GM19395 (cell line): ENCODE results near the gene PLEKHB1.

Source experiments
- ATAC-seq: cut with Tn5 transposase; IDR thresholded peaks from one replicate; pipeline ENCODE4 v1.9.1; 2021; ENCODE audit warnings: mild to moderate bottlenecking, moderate library complexity; ENCODE audit not compliant: unreplicated experiment

Gene PLEKHB1

DNA sequence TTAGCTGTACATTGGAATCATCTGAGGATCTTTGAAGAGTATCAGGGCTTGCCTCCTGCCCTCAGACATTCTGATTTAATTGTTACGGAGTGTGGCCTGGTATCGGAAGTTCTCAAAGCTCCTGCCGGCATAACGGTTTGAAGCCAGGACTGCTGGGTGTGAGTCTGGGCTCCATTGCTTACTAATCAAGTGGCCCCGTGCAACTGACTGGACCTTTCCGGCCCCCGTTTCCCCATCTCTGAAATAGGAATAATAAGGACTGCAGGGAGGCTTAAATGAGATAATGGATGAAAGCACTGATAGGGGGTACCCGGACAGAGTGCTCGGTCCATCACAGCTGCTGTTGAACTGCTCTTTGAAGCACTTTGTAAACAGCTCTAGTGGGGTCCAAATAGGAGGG lies 1.7 kb downstream of the PLEKHB1 start:
- no peak for ATAC-seq

DNA sequence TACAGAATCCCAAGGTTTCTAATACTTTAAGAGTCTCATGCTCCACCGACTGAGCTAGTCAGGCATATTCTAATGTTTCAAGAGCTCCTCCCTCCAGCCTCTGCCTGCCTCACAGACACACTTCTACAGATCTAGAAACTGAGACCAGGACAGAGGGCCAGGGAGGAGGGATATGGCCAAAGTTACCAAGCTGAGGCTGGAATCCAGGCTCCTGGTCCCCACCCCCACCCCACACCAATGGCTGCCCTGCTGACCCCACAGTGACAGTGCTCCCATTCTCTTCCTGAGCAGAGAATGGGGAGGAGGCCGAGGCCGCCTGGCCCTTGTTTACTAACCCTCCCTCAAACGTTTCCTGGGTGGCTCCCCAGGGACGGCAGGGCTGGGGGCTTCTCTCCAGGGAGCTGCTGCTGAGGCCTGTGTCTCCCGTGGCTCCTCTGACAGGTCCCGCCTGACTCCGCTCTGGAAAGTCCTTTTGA lies 2.2 kb downstream of the PLEKHB1 start:
- no peak for ATAC-seq

DNA sequence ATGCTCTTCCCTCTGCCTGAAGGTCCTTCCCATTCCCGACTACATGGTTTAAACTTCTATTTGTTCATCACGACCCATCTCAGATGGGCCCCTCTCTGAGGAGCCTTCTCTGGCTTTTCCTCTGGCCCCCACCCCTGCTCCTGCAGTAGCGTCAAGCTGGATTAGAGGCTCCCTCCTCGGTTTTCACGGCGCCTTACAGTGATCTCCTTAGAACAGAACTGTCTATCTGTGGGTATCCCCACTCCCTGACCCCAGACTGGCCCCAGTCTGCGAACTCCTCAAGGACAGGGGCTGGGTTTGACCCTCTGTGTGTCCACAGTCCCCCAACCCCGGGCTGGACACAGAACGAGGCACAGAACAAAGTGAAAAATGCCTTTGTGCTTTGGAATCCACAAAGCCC lies 2.8 kb downstream of the PLEKHB1 start:
- ATAC-seq, result no peak

DNA sequence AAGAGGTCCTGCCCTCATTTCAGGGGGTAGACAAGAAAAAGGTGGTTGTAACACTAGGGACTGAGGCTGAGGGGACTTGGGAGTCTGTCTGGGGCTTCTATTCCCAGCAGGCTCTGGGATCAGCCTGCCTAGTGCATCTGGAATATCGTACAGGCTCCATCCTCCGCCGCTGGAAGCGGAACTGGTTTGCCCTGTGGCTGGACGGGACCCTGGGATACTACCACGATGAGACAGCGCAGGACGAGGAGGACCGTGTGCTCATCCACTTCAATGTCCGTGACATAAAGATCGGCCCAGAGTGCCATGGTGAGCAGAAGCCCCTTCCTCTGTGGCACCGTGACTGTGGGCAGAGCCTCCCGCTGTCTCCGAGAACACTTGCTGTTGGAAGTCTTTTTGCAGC lies 4.0 kb downstream of the PLEKHB1 start:
- no peak for ATAC-seq

DNA sequence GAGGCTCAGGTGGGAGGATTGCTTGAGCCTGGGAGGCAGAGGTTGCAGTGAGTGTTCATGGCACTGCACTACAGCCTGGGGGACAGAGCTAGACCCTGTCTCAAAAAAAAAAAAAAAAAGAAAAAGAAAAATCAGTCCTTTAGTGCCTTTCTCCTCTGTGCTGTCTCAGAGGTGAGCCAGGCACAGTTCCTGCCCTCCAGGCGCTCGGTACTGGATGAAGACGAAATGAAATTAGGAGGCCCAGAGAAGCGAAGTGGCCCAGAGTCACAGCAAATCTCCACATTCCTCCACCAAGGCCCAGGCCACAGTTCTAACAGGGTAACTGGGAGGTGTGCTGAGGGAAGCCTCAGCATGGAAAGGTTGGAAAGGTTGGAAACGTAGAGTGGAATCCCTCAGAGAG lies 4.9 kb downstream of the PLEKHB1 start:
- no peak for ATAC-seq

DNA sequence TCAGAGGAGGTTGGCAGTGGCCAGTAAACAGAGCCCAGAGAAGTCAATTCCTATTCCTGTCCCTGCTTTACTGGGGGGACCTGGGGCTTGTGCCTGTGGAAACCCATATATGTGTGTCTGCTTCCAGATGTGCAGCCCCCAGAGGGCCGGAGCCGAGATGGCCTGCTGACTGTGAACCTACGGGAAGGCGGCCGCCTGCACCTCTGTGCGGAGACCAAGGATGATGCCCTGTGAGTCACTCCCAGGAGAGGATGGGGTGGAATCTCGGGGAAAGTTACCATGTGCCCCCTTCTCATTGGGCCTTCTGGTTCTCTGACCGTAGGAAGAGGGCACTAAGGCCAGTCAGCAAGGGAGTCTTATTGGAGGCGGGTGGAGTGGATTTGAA lies 5.3 kb downstream of the PLEKHB1 start:
- no peak for ATAC-seq

DNA sequence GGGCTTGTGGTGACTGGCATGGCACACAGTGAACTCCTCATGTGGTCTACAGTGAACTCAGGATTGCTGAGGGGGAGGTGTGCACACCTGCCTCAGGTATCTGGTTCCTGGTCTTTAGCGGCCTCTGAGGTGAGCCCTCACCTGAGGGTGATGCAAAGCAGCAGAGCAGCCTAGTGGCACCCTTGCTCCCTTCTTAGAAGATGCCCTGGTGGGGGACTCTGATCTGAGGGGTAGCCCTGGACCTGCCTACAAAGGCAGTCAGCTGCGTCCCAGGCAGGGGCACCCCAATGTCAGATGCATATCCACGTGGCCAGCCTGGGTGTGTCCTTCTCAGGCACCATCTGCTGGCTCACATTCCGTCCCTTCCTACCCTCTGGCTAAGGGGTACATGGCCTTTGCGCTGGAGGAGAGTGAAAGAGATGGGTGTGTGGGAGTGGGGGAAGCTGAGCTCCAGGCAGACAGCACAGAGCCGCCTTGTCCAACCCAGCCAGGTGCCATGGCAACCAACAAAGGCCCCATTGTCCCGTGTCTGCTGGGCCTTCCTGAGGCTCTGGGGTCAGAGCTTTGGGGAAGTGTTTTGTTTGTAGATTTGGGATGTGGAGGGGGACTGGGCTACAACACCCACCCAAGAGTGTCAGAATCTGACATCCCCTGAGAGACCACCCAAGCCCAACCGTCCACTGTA lies 5.8 kb downstream of the PLEKHB1 start:
- no peak for ATAC-seq

DNA sequence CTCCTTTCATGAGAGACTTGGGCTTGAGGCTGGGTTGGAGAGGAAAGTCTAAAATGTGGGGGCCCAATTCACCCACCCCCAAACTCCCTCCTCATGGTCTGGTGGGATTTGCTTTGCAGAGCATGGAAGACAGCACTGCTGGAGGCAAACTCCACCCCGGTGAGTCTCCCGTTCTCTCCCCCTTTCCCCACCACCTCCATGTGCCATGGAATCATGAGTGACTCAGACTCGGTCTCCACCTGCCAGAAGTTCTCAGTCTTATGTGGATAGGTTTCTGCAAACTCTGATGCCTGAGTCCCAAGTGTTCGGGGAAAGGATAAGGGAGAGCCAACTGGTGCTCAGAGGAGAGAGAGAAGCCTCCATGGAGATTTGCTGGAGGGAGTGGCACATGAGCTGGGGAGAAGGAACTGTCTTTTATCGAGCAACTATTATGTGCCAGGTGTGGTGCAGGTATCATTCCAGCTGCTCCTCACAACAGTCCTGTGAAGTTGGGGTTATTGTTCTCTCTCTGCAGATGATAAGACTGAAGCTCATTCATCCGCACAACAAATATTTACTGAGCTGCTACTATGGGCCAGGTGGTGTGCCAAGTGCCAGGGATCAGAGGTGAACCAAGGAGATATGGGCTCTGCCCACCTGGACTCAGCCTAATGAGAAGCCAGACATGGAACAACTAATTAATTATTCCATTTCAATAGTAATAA lies 6.6 kb downstream of the PLEKHB1 start:
- no peak for ATAC-seq

- no peak for ATAC-seq
Measured at GRCh38 chr11:73653996-73654395, 7.6 kb downstream of the PLEKHB1 start.

DNA sequence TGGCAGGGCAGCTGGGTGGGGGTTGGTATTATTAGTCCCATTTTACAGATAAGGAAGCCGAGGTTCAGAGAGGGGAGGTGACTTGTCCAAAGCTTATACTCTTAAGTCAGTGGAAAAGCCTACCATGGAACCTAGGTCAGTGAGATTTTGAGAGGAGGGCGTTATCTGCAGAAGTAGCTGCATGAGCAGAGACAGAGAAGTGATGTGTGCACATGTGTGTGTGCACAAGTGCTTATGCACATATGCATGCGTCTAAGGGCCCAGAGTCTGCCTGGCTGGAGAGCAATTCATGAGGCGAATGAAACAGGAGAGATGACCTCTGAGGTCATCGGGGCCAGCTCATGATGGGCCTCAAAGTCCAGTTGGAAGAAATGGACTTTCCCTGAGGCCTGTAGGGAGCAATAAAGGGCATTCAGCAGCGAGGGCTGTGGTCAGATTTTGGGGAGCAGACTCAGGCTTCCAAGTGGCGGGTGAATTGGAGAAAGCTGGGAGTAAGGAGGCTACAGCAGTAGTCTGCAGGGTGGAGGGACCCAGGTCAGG lies 8.2 kb downstream of the PLEKHB1 start:
- ATAC-seq, result no peak

- no peak for ATAC-seq
Measured at GRCh38 chr11:73655686-73656085, 9.3 kb downstream of the PLEKHB1 start.

- no peak for ATAC-seq
Measured at GRCh38 chr11:73656985-73657384, 10.6 kb downstream of the PLEKHB1 start.

GRCh38 chr11:73659961-73660360 lies 13.6 kb downstream of the PLEKHB1 start:
- ATAC-seq, result no peak

DNA sequence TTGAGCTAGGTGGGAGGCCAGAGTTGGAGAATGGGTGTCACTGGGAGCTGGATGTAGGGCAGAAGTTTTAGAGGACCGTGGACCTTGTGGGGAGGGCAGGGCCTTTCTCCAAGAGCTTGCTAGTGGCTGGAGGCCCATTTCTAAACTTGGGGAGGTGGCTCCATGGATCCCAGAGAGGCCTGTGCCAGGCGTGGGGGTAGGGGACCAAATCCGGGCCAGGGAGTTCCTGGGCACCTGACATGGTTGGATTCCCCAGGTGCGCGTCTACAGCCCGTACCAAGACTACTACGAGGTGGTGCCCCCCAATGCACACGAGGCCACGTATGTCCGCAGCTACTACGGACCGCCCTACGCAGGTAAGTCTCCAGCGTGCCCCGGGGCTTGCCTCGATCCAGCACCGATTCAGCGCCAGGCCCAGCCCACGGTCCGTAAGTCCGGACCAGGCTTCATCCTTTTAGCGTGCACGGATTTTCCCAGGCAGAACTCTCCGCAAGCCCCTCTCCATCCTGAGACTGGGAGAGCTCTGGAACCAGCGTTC lies 14.2 kb downstream of the PLEKHB1 start:
- no peak for ATAC-seq

DNA sequence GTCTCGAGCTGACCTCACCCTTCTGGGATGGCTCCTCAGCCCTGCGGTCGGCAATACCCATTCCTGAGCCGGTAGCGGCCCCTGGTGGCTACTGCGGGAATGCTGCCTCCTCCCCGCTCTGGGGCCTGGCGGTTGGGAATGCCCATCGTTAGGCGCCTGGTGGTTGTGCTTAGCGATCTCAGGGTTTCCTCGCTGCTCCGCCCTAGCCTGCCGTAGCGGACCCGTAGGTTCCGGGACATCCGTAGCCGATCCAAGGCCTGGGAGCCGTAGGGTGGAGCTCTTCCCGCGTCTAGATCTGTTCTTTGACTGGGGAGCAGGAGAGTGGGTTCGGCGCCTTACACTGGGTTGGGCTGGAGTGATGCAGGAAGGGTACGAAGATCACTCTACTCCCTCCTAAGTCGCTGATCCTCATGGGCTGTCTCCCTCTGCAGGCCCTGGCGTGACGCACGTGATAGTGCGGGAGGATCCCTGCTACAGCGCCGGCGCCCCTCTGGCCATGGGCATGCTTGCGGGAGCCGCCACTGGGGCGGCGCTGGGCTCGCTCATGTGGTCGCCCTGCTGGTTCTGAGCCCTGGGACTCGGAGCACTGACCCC lies 14.8 kb downstream of the PLEKHB1 start:
- ATAC-seq, result no peak

DNA sequence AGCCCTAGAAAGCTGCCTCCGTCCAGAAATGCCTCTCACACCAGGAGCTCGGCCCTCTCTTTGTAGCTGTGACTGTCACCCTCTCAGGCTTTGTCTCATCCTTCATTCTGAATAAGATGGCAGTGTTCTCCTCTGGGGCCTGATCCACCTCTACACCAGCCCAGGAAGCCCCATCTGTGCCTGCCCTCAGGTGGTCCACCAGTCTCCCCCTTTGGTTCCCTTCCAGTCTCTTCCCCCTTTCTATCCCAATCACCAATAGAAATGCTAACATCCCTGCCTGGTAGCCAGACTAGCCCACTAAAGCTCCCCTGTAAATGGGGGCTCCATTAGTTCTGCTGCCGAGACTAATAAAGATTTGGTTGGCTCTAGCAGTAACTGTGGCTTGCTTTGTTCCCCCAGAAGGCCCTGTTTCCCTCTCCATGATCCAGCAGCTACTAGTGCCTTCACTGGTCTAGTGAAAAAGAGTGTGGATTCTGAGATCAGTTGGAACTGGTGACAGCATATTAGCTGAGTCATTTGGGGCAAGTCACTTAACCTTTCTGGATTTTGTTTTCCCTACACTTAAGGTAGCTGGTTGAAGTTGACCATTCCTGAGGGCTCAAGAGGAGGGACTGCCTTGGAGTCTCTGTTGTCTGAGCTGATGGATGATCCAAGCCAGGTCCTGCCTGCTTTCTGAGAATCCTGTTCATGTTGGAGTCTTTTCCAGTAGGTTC lies 16.2 kb downstream of the PLEKHB1 start:
- no peak for ATAC-seq

DNA sequence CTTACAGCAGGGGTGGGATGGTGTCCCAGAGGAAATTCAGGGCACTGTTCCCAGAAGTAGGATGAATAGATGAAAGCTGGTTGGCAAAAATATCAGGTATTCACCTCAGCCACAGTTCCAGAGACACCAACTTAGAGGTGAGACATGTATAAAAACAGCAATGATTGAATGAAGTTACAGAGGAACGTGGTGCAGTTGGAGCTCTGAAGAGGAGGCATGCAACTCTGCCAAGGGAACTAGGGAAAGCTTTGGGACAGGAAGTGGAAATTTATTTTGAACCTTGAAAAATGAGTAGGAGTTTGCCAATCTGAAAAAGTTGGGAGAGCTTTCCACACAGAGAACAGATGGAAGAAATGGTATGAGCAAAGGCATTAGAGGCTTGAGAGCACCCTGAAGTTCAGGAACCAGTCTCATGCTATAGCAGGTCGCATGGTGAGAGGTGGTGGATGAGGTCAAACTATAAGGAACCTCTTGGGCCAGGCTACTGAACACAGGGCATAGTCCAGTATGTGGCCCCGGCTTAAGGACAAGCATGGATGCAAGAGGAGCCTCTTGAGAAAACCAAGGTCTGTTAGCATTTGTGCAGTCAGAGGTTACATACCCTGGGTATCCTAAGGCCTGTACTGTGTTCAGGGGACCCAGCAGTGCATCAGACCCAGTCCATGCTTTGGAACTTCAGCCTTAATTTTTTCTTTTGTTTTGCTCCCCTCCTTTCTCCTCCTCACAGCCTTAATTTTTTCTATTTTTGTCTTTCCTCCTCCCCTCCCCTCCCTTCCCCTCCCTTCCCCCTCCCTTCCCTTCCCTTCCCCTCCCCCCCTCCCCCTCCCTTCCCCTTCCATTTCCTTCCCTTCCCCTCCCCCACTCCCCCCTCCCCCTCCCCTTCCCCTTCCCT lies 17.5 kb downstream of the PLEKHB1 start:
- ATAC-seq, result no peak

DNA sequence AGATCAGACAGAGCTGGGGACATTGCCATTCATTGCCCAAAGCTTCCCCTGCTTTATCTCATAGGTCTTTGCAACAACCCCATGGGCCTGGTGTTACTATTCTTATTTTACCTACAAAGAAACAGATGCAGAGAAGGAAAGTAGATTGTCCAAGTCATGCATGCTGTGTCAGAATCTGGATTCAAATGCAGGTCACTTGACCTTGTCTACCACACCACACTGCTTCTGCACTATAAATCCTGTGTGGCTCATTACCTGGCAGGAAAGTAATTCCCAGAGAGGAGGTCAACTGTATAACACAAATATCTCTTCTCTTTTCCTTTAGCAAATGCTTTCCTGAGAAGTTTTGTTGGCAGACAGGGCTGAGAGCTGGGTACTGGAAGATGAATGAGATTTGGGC lies 18.5 kb downstream of the PLEKHB1 start:
- no peak for ATAC-seq

DNA sequence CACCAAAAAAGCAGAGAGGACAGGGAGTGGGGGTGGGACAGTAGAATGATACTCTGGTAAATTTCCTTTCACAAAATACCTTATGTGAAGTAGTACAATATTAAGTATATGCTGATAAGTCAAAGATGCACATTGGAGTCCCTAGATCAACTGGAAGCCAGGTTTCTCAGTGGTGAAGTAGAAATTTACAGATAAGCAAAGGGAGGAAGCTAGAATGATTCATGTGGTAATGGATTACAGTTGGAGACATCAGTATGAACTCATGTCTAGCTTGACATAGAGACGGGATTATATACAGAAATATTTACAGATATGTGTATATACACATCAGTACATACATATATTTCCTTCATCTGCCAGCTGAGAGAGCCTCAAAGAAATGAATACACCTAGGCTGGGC lies 21.5 kb downstream of the PLEKHB1 start:
- no peak for ATAC-seq

DNA sequence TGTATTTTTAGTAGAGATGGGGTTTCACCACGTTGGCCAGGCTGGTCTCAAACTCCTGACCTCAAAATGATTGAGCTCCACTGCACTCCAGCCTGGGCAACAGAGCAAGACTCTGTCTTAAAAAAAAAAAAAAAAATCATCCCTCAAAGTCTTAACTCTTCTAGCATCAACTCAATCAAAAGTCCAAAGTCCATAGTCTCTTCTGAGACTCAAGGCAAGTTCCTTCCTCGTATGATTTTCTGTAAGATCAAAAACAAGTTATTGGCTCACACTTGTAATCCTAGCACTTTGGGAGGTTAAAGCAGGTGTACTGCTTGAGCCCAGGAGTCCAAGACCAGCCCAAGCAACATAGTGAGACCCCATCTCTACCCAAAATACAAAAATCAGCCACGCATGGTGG lies 24.4 kb downstream of the PLEKHB1 start:
- no peak for ATAC-seq
